Measurements from ENCODE around the gene AKR1B1.

AKR1B1 gene

GRCh38 chr7:134415700-134416099 lies 43.2 kb downstream of the AKR1B1 start:
- DNase-seq (ENCODE audit: low spot score) = no peak

- DNase-seq (ENCODE audit: low spot score) = no peak
Measured at GRCh38 chr7:134414109-134414508, 44.8 kb downstream of the AKR1B1 start.

GRCh38 chr7:134407311-134407710 lies 51.6 kb downstream of the AKR1B1 start:
- no peak for DNase-seq (ENCODE audit: low spot score)

- DNase-seq (ENCODE audit: low spot score) = no peak
Measured at GRCh38 chr7:134406431-134406830, 52.5 kb downstream of the AKR1B1 start.

GRCh38 chr7:134405299-134405698 lies 53.6 kb downstream of the AKR1B1 start:
- no peak for DNase-seq (ENCODE audit: low spot score)

- no peak for DNase-seq (ENCODE audit: low spot score)
Measured at GRCh38 chr7:134403062-134403461, 55.8 kb downstream of the AKR1B1 start.

- no peak for DNase-seq (ENCODE audit: low spot score)
Measured at GRCh38 chr7:134400859-134401258, 58.0 kb downstream of the AKR1B1 start.

- DNase-seq (ENCODE audit: low spot score) = no peak
Measured at GRCh38 chr7:134396031-134396430, 62.9 kb downstream of the AKR1B1 start.

- DNase-seq (ENCODE audit: low spot score) = no peak
Measured at GRCh38 chr7:134395604-134396003, 63.3 kb downstream of the AKR1B1 start.

- DNase-seq (ENCODE audit: low spot score) = no peak
Measured at GRCh38 chr7:134394056-134394455, 64.8 kb downstream of the AKR1B1 start.
